22Rv1 (cell line): ENCODE data around the gene GOSR1.
"Not testable (repeated sequence)": the region's sequence is repeated elsewhere in the genome, so short reads cannot be mapped to it uniquely, and the experiment has no call there.

ENCODE experiments used
- H3K27ac ChIP-seq: fragments of 450-650 bp; 2 replicates; pipeline ENCODE4 v1.5.1; 2017
- ZFX ChIP-seq: fragments of 450-650 bp; IDR thresholded peaks from 2 replicates; pipeline ENCODE4 v1.6.1; 2017; ENCODE audit warnings: antibody characterized with exemption, borderline replicate concordance
- TF ChIP-seq, protein P1 (sequence below): fragments of 450-650 bp; IDR thresholded peaks from 2 replicates; pipeline ENCODE4 v1.5.1; 2017; ENCODE audit warnings: mild to moderate bottlenecking

GOSR1 gene

DNA sequence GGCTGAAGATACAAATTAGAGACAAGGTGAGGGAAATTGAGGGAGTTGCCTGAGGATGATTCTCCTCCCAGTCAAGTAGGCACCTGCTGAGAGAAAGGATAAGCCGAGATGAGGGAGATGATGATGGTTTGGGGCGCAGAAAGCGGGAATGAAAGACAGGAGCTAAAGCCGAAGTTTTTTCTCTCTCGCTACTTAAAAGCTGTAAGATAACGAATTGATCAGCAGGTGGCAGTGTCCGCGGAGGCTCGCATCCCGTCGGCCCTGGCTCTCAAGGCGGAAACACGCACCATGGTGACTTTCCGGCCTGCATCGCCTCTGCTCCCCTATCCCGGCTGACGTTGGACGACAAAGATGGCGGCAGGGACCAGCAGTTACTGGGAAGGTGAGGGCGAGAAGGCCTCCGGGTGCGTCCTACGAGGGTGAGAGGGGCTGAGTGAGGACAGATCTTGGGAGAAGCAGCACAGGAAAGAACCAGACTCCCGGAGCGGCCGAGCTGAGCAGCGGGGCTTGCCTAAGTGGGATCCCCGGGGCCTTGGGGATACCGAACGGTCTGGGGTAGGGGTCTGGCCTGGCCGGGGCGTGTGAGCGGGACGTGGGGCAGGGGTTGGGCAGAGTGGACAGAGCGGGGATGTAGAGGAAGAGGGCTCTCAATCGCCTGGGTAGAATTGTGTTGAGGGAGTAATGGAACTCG is at the start of gene GOSR1:
Gene GOSR1 (plus strand): TSS at position 326 of the 691 bp plus-strand sequence. CDS start 26 bp downstream, at position 352.
- TF ChIP-seq, protein P1, sequence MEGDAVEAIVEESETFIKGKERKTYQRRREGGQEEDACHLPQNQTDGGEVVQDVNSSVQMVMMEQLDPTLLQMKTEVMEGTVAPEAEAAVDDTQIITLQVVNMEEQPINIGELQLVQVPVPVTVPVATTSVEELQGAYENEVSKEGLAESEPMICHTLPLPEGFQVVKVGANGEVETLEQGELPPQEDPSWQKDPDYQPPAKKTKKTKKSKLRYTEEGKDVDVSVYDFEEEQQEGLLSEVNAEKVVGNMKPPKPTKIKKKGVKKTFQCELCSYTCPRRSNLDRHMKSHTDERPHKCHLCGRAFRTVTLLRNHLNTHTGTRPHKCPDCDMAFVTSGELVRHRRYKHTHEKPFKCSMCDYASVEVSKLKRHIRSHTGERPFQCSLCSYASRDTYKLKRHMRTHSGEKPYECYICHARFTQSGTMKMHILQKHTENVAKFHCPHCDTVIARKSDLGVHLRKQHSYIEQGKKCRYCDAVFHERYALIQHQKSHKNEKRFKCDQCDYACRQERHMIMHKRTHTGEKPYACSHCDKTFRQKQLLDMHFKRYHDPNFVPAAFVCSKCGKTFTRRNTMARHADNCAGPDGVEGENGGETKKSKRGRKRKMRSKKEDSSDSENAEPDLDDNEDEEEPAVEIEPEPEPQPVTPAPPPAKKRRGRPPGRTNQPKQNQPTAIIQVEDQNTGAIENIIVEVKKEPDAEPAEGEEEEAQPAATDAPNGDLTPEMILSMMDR, result peak; percentile 92
- no peak for TF ChIP-seq ZFX
- H3K27ac ChIP-seq, result peak within 1 kb of the TSS; percentile 66

DNA sequence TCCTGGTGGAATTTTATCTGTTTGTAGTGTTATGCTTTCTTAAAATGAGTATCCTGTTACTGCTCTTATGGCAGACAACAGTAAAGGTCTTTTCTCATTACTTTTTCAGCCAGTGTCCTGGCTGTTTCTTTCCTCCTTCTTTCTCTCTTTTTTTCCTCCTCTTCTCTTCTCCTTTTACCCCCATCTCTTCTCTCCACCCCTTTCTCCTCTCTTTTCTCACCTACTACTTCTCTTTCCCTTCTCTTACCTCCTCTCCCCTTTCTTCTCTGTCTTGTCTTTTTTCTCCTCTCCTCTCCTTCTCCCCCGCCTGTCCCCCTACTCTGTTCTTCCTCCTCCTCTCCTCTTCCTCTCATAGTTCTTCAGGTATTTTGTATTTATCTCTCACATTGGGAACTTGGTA is 49.6 kb upstream of the GOSR1 start:
- no peak overlapping the region for H3K27ac ChIP-seq
- TF ChIP-seq ZFX, result no peak
- TF ChIP-seq, protein P1, result no peak

DNA sequence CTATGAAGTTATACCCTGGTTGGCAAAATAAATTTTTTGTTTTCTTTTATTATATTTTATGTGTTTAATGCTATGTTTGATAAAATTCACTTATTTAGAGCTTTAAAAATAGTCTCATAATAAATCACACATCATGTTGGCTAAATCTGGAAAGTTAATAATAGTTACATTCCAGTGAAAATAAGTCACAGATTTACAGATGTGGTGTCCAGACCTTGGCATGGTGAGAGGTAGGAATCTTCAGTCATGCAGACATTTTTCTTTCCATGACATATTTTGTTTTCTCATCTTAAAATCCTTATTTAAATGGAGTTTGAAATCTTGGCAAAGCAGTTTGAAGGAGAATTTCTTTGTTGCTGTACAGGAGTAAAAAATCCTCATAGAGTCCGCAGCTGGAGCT is 48.1 kb upstream of the GOSR1 start:
- TF ChIP-seq, protein P1, result no peak
- TF ChIP-seq ZFX, result no peak

DNA sequence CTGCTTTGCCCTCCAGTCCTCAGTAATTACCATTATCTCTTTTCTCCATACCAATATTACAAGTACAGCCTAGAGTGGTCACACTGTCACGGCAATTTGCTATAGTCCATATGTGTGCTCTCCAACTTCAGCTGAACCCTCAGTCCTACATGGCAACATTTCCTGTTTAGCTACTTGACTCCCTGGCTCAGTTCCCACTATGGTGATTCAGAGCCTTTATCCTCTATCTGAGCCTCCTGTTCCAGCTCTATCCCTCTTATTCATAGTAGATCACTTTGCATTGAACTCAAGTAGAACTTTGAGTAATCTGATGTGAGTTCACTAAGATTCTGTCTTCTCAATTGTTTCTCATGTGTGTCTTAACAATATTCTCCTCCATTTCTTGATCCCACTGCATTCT is 43.7 kb upstream of the GOSR1 start:
- H3K27ac ChIP-seq, result no peak overlapping the region

More for the DNA sequence above, 48.1 kb upstream of the GOSR1 start:
- H3K27ac ChIP-seq, result no peak overlapping the region

DNA sequence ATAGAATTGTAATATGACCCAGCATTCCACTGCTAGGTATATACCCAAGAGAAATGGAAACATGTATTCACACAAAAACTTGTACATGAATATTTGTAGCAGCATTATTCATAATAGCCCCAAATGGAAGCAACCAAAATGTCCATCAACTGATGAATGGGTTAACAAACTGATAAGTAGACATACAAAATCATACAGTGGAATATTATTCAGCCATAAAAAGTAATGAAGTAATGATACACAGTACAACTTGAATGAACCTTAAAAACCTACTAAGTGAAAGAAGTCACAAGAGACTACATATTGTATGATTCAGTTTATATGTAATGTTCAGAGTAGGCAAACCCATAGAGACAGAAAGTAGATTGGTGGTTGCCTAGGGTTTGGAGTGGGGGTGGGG is 40.5 kb upstream of the GOSR1 start:
- H3K27ac ChIP-seq, result no peak overlapping the region
- TF ChIP-seq, protein P1, result no peak
- no peak for TF ChIP-seq ZFX

More for the DNA sequence above, 43.7 kb upstream of the GOSR1 start:
- TF ChIP-seq, protein P1, result no peak
- TF ChIP-seq ZFX, result no peak

DNA sequence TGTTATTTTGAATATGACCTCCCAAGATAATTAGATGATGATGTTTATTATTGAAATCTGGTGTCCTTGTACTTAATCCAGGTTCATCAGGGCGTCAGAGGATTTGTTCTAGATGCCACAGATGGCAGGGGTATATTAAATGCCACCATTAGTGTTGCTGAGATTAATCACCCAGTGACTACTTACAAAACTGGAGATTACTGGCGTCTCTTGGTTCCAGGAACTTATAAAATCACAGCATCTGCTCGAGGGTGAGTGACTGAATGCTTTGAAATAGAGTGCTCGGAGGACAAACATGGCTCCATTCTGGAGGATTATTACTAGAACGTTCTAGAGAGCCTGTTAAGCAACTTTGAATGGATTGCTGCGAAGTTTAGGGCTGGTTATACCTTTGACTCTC is 33.5 kb upstream of the GOSR1 start:
- H3K27ac ChIP-seq, result no peak overlapping the region
- no peak for TF ChIP-seq ZFX
- TF ChIP-seq, protein P1, result no peak

DNA sequence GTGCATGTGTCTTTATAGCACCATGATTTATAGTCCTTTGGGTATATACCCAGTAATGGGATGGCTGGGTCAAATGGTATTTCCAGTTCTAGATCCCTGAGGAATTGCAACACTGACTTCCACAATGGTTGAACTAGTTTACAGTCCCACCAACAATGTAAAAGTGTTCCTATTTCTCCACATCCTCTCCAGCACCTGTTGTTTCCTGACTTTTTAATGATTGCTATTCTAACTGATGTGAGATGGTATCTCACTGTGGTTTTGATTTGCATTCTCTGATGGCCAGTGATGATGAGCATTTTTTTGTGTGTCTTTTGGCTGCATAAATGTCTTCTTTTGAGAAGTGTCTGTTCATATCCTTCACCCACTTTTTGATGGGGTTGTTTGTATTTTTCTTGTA is 30.6 kb upstream of the GOSR1 start:
- H3K27ac ChIP-seq, result not testable (repeated sequence)

DNA sequence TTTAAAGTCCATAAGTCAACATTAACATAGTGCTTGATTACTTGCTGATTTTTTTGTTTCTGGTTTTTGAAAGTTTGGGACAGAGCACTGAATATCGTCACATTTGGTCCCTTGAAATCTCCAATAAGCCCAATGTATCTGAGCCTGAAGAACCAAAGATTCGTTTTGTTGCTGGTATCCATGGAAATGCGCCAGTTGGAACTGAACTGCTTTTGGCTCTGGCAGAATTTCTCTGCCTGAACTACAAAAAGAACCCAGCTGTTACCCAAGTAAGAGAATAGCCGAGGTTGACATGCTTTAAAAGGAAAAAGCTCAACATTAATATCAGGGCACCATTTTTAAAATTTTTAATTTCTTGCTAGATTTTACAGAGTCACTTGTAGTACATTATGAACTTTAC is 27.7 kb upstream of the GOSR1 start:
- no peak overlapping the region for H3K27ac ChIP-seq
- TF ChIP-seq, protein P1, result no peak
- TF ChIP-seq ZFX, result no peak
